ENCODE data around the gene TDRD12. TPM values are rescaled to one million over a fixed set of nuclear protein-coding genes. Genes with fewer than 3 reads are reported as not detected.
"Not testable (repeated sequence)": the region's sequence is repeated elsewhere in the genome, so short reads cannot be mapped to it uniquely, and the experiment has no call there.

TDRD12 gene
- total and polyA plus RNA-seq, 7 donors, result 0.06 to 1.5 (median 0.28) TPM; not detected in 4

DNA sequence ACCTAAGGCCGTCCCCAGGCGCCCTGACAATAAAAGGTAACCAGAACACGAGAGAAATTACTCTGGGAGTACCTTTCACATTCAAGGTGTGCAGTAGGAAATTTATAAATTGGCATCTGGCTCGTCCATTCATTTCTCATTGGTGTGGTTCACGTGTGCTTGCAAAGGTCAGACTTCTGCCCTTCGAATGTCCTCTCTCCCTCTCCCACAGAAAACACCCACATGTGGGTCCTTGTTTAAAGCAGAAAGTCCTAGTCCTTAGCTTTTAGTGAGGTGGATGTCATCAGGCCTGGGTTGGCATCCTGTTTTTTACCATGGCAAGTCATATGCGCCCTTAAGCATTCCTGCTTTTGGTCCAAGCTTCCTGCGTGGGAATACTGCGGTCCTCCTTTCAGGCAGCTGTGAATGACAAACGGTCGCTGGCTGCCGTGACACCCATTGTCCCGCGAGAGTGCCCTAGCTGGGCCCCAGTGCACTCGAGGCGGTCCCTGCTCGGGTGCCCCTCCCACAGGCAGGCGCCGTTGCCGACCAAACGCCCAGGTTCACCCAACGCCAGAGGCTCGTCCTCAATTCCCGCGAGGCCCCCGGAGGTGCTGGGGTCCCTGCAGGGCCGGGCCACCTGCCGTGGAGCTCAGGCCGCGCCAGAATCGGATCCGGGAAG, 28.1 kb upstream of the TDRD12 start, which contains the start of gene NUDT19:
Gene NUDT19 (plus strand): TSS at position 531 of the 661 bp plus-strand sequence. CDS start 140 bp downstream, outside the sequence.
- Histone ChIP-seq H3K4me3 (peak within 1 kb of the TSS; percentile 55 to 72 (median 70)), H3K27me3 (no peaks in the 10 kb centered on the region), H3K27ac (peak within 1 kb of the TSS; percentile 80 to 87 (median 84)), H3K4me1 (peaks cover 0 to 47% (median 41%) of the 10 kb centered on the region in 4 donors), H3K9me3 (no peaks in the 10 kb centered on the region), H3K36me3 (no peaks in the 10 kb centered on the region)
- 2 to 10% methylated on average over 32 of the region's 32 CpGs for WGBS, 2 donors
- TF ChIP-seq EP300 (IDR thresholded peaks at IDR 0.05) (no peak), POLR2A (IDR thresholded peaks at IDR 0.05) (peak; percentile 42 to 57), POLR2AphosphoS5 (IDR thresholded peaks at IDR 0.05) (peak; percentile 38 to 90 (median 78))
- TF ChIP-seq, protein P1, sequence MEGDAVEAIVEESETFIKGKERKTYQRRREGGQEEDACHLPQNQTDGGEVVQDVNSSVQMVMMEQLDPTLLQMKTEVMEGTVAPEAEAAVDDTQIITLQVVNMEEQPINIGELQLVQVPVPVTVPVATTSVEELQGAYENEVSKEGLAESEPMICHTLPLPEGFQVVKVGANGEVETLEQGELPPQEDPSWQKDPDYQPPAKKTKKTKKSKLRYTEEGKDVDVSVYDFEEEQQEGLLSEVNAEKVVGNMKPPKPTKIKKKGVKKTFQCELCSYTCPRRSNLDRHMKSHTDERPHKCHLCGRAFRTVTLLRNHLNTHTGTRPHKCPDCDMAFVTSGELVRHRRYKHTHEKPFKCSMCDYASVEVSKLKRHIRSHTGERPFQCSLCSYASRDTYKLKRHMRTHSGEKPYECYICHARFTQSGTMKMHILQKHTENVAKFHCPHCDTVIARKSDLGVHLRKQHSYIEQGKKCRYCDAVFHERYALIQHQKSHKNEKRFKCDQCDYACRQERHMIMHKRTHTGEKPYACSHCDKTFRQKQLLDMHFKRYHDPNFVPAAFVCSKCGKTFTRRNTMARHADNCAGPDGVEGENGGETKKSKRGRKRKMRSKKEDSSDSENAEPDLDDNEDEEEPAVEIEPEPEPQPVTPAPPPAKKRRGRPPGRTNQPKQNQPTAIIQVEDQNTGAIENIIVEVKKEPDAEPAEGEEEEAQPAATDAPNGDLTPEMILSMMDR (IDR thresholded peaks at IDR 0.05), result no peak
- DNase-seq, result peak; percentile 88
- intact Hi-C loops (cut with DNase I), result no loop called here

DNA sequence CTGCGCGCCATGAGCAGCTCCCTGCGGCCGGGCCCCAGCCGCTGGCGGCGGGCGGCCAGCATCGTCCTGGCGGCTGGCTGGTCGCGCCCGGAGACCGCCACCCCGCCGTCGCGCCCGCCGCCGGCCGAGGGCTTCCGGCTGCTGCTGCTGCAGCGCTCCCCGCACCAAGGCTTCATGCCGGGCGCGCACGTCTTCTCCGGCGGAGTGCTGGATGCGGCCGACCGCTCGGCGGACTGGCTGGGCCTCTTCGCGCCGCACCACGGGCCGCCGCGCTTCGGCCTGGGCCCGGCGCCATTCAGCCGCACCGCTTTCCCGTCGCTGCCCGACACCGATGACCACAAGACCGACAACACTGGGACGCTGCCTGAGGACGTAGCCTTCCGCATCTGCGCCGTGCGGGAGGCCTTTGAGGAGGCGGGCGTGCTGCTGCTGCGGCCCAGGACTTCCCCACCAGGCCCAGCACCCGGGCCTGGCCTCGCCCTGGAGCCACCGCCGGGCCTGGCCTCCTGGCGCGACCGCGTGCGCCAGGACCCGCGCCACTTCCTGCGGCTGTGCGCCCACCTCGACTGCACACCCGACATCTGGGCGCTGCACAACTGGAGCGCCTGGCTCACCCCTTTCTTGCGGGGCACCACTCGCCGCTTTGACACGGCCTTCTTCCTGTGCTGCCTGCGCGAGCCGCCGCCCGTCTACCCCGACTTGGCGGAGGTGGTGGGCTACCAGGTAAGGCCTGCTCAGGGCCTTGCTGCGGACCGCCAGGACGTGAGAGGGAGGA, 27.4 kb upstream of the TDRD12 start:
- Histone ChIP-seq H3K36me3 (peaks cover 0 to 6% (median 0%) of the 10 kb centered on the region in 4 donors), H3K4me1 (peaks cover 0 to 47% (median 41%) of the 10 kb centered on the region in 4 donors), H3K27me3 (no peaks in the 10 kb centered on the region), H3K4me3 (peak overlapping the region; percentile 55 to 72 (median 70)), H3K27ac (peak overlapping the region; percentile 80 to 87 (median 84)), H3K9me3 (no peaks in the 10 kb centered on the region)
- no peak for TF ChIP-seq EP300 (IDR thresholded peaks at IDR 0.05)
- no peak for TF ChIP-seq POLR2A (IDR thresholded peaks at IDR 0.05)
- DNase-seq, result peak; percentile 76
- WGBS, 2 donors, result 1 to 4% methylated on average over 93 of the region's 93 CpGs
- intact Hi-C loops (cut with DNase I), result no loop called here

DNA sequence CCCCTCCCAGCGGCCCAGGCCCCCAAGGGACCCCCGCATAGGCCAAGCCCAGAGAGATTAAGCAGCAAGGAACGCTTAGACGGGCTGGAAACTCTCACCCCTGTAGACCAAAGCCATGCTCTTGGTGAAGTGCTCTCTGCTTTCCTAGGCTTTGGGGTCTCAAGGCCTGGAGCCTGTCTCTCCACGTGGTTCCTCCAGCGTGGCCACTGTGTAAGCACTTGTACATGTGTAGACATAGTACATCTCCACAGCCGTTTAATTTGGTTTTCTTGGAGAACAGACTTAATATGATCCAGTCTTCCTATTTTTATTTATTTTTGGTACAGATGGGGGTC, 26.9 kb upstream of the TDRD12 start:
- H3K36me3 ChIP-seq, result peaks cover 0 to 9% (median 0%) of the 10 kb centered on the region in 4 donors
- H3K27me3 ChIP-seq, result no peaks in the 10 kb centered on the region
- no peak for TF ChIP-seq POLR2AphosphoS5 (IDR thresholded peaks at IDR 0.05)
- TF ChIP-seq EP300 (IDR thresholded peaks at IDR 0.05), result no peak
- TF ChIP-seq, protein P1 (IDR thresholded peaks at IDR 0.05), result no peak
- TF ChIP-seq POLR2A (IDR thresholded peaks at IDR 0.05), result no peak
- intact Hi-C loops (cut with DNase I), result no loop called here
- H3K4me3 ChIP-seq, result peak overlapping the region; percentile 55 to 72 (median 70)
- WGBS, 2 donors, result 7 to 32% methylated on average over 7 of the region's 7 CpGs
- H3K27ac ChIP-seq, result peak overlapping the region; percentile 80 to 87 (median 84)
- H3K4me1 ChIP-seq, result peaks cover 0 to 47% (median 41%) of the 10 kb centered on the region in 4 donors
- H3K9me3 ChIP-seq, result no peaks in the 10 kb centered on the region
- no peak for DNase-seq

DNA sequence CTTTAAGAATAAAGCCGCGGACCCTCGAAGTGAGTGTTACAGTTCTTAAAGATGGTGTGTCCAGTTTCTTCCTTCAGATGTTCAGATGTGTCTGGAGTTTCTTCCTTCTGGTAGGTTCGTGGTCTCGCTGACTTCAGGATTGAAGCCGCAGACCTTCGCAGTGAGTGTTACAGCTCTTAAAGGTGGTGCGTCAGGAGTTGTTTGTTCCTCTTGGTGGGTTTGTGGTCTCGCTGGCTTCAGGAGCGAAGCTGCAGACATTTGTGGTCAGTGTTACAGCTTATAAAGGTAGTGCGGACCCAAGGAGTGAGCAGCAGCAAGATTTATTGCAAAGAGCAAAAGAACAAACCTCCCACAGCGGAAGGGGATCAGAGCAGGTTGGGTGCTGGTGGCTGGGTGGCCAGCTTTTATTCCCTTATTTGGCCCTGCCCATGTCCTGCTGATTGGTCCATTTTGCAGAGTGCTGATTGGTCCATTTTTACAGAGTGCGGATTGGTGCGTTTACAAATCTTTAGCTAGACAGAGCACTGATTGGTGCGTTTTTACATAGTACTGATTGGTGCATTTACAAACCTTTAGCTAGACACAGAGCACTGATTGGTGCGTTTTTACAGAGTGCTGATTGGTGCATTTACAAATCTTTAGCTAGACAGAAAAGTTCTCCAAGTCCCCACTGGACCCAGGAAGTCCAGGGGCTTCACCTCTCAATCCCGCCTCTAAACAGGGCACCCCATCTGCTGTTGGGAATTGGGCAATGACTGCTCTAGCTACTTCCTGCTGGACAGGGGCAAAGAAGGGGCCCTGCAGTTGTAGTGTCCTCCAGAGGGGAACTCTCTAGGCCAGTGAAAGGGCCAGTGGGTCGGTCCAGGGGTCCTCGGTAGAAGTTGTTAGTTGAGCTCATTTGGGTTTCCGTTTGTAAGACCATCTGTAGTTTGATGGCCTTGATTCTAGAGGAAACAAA, 26.1 kb upstream of the TDRD12 start:
- H3K27ac ChIP-seq; DNase-seq; intact Hi-C loops (cut with DNase I); H3K27me3 ChIP-seq; H3K9me3 ChIP-seq: not testable (repeated sequence)
- Histone ChIP-seq H3K4me1 (peaks cover 0 to 47% (median 41%) of the 10 kb centered on the region in 4 donors), H3K4me3 (peak overlapping the region; percentile 55 to 72 (median 70)), H3K36me3 (peaks cover 0 to 12% (median under 1%) of the 10 kb centered on the region in 4 donors)
- WGBS, 2 donors, result 71 to 77% methylated on average over 20 of the region's 20 CpGs

DNA sequence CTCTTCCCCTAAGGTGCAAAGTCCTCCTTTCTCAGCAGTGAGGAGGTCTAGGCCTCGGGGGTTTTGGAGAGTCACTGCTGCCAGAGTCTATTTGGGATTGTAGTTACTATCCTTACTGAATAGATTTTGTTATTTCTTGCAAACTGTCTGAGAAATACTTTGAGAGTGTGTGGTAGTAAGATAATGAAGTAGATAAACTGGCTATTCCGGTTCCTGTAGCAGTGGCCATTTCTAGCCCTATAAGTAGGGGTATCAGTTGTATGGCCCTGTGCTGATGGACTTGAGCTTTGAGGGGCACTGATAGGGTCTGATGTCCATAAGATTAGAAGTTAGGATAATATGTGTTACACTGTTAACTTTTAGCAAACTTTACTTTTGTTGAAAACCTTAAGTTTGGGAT, 25.3 kb upstream of the TDRD12 start:
- H3K4me3 ChIP-seq; H3K9me3 ChIP-seq; DNase-seq; intact Hi-C loops (cut with DNase I); H3K27ac ChIP-seq; H3K27me3 ChIP-seq: not testable (repeated sequence)
- Histone ChIP-seq H3K4me1 (peaks cover 0 to 47% (median 41%) of the 10 kb centered on the region in 4 donors), H3K36me3 (peaks cover 0 to 21% (median 6%) of the 10 kb centered on the region in 4 donors)
- WGBS, 2 donors, result 24 to 68% methylated on average over 2 of the region's 2 CpGs

DNA sequence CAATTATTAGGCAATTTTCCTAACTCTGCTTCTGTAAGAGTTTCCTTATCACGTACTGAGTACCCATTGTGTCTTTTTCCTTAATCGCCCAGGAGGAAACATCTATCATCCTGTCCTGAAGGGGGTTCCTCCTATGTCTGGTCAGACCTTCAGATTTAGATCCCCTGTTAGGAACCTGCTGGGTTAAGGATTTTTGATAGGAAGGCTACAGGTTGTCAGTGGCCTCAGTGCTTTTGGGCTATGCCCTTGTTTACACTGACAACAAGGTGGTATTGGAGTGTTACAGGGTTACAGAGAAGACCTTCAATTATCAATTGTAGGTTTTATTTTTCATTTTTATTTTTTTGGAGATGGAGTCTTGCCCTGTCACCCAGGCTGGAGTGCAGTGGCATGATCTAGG, 24.7 kb upstream of the TDRD12 start:
- DNase-seq; H3K9me3 ChIP-seq; H3K27me3 ChIP-seq; intact Hi-C loops (cut with DNase I); H3K4me3 ChIP-seq; H3K27ac ChIP-seq: not testable (repeated sequence)
- 45 to 74% methylated on average over 2 of the region's 2 CpGs for WGBS, 2 donors
- H3K36me3 ChIP-seq, result peaks cover 0 to 26% (median 6%) of the 10 kb centered on the region in 4 donors
- peaks cover 0 to 47% (median 41%) of the 10 kb centered on the region in 4 donors for H3K4me1 ChIP-seq

DNA sequence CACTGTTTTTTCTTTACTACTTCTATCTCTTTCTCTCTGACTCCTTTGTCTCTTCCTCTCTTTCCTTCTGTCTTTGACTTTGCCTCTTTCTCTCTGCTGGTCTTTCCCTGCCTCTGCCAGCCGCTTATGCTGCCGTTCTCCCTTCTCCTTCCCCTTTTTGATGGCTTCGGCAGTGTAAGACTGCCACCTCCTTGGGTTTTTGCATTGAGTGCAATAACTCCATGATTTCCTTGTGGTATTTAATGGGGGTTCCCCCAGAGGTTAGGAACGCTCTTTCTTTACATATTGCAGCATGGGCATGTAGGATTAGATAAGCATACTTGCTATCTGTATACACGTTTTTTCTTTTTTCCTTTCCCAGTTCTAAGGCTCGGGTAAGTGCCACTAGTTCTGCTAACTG, 24.1 kb upstream of the TDRD12 start:
- Histone ChIP-seq H3K4me1 (peaks cover 0 to 46% (median 39%) of the 10 kb centered on the region in 4 donors), H3K36me3 (peaks cover 0 to 30% (median 6%) of the 10 kb centered on the region in 4 donors)
- DNase-seq; H3K4me3 ChIP-seq; H3K27me3 ChIP-seq; H3K9me3 ChIP-seq; intact Hi-C loops (cut with DNase I); H3K27ac ChIP-seq: not testable (repeated sequence)
- WGBS, 2 donors, result 62 to 87% methylated on average over 6 of the region's 6 CpGs

DNA sequence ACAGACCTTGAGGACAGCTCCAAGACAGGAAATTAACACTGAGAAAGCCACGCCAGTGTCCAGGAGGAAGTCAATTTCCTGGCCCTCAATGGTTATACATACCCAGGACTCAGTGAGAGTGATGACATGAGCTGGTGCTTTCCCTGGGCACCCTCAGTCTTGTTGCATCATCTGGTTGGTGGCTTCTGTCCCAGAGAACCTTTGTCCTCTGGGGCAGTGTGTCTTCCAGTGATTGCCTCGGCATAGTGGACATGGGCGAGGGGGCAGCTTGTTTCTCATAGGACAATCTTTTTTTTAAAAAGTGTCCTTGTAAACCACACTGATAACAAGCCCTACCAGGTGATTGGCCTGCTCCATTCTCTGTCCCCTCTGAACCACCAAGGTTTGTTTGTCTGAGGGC, 22.8 kb upstream of the TDRD12 start:
- intact Hi-C loops (cut with DNase I); DNase-seq: not testable (repeated sequence)
- H3K4me1 ChIP-seq, result peaks cover 0 to 43% (median 31%) of the 10 kb centered on the region in 4 donors

DNA sequence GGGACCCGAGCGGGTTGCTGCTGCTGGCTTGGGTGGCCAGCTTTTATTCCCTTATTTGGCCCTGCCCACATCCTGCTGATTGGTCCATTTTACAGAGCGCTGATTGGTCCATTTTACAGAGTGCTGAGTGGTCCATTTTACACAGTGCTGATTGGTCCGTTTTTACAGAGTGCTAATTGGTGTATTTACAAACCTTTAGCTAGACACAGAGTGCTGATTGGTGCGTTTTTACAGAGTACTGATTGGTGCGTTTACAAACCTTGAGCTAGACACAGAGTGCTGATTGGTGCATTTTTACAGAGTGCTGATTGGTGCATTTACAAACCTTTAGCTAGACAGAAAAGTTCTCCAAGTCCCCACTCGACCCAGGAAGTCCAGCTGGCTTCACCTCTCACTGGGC, 19.4 kb upstream of the TDRD12 start:
- H3K4me3 ChIP-seq; intact Hi-C loops (cut with DNase I); H3K27ac ChIP-seq; DNase-seq; H3K27me3 ChIP-seq: not testable (repeated sequence)
- H3K36me3 ChIP-seq, result peaks cover 0 to 43% (median 8%) of the 10 kb centered on the region in 4 donors
- whole genome bisulfite sequencing, 2 donors, result 96 to 97% methylated on average over 7 of the region's 7 CpGs
- peaks cover 3 to 11% (median 8%) of the 10 kb centered on the region in 4 donors for H3K9me3 ChIP-seq
- H3K4me1 ChIP-seq, result peaks cover 0 to 22% (median 3%) of the 10 kb centered on the region in 4 donors

More for the DNA sequence above, 22.8 kb upstream of the TDRD12 start:
- WGBS, 2 donors, result 76 to 86% methylated on average over 3 of the region's 3 CpGs
- not testable (repeated sequence) for H3K27me3 ChIP-seq, H3K27ac ChIP-seq, H3K4me3 ChIP-seq, H3K9me3 ChIP-seq
- peaks cover 0 to 30% (median 6%) of the 10 kb centered on the region in 4 donors for H3K36me3 ChIP-seq

Data from sigmoid colon (tissue), 7 donors.